Measurements from ENCODE around the gene CFAP210. TPM values are rescaled to one million over a fixed set of nuclear protein-coding genes. Genes with fewer than 3 reads are reported as not detected.
"Not testable (repeated sequence)": the region's sequence is repeated elsewhere in the genome, so short reads cannot be mapped to it uniquely, and the experiment has no call there.

The CFAP210 gene
- total and polyA plus RNA-seq, 7 donors = 0.03 to 0.04 TPM; not detected in 5

DNA sequence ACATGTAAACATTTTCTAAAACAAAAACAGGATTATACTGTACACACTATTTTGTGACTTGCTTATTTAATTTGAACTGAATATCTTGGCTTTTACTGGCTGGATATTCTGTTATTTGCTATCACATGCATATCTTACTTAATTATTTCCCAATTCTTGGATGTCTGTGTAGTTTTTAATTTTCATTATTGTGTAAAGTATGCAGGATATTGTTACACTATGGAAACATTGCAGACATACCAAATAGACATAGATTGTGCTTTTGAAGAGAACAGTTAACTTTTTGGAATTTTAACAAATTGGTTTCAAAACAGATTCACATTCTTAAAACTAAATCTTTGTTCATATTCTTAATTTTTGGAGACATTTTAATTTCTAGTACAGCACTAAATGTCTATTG, 2.2 kb upstream of the CFAP210 start:
- Histone ChIP-seq H3K36me3 (ENCODE audit: insufficient read depth in 1 of 2, low read depth in 1 of 2) (peaks cover 0 to 26% of the 10 kb centered on the region in 2 donors), H3K27me3 (ENCODE audit: insufficient read depth in 3 of 3, low read length in 2 of 3) (no peaks in the 10 kb centered on the region), H3K27ac (no peak overlapping the region), H3K4me1 (peaks cover 5% of the 10 kb centered on the region), H3K9me3 (no peaks in the 10 kb centered on the region), H3K4me3 (no peak overlapping the region)
- DNase-seq (no peak), ATAC-seq (no peak)
- intact Hi-C loops (cut with DNase I) = loop anchor here in 1 of 2 donors (10.0 kb wide), 1 partner anchor 112 kb away; the partner anchor contains the start of gene PPIG
- TF ChIP-seq, protein P1, sequence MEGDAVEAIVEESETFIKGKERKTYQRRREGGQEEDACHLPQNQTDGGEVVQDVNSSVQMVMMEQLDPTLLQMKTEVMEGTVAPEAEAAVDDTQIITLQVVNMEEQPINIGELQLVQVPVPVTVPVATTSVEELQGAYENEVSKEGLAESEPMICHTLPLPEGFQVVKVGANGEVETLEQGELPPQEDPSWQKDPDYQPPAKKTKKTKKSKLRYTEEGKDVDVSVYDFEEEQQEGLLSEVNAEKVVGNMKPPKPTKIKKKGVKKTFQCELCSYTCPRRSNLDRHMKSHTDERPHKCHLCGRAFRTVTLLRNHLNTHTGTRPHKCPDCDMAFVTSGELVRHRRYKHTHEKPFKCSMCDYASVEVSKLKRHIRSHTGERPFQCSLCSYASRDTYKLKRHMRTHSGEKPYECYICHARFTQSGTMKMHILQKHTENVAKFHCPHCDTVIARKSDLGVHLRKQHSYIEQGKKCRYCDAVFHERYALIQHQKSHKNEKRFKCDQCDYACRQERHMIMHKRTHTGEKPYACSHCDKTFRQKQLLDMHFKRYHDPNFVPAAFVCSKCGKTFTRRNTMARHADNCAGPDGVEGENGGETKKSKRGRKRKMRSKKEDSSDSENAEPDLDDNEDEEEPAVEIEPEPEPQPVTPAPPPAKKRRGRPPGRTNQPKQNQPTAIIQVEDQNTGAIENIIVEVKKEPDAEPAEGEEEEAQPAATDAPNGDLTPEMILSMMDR (IDR thresholded peaks at IDR 0.05) = no peak

DNA sequence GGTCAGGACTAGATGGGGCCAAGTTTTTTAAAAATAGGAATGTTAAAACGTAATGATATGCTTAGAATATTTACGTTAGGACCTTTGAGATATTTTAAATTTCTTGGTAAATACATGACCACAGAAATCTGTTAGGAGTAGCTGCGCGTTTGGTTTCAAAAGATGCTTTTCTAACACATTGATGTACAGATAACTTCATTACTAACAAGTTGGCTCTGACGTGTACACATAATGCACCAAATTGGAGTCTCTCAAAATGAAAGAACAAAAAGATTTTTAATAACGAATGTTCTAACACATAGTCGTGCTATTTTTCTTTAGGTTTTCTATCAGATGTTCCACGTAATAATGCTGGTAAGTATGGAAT, 672 bp upstream of the CFAP210 start:
- no peaks in the 10 kb centered on the region for H3K27me3 ChIP-seq (ENCODE audit: insufficient read depth in 3 of 3, low read length in 2 of 3)
- no peak for ATAC-seq
- TF ChIP-seq, protein P1 (IDR thresholded peaks at IDR 0.05) = no peak
- peaks cover 5% of the 10 kb centered on the region for H3K4me1 ChIP-seq
- no peak for DNase-seq
- peak overlapping the region; percentile 74 for H3K4me3 ChIP-seq
- peak overlapping the region; percentile 81 for H3K27ac ChIP-seq
- no peaks in the 10 kb centered on the region for H3K9me3 ChIP-seq
- peaks cover 0 to 16% of the 10 kb centered on the region in 2 donors for H3K36me3 ChIP-seq (ENCODE audit: insufficient read depth in 1 of 2, low read depth in 1 of 2)
- 28 to 35% (median 33%) methylated on average over 8 of the region's 8 CpGs for WGBS, 3 donors
- intact Hi-C loops (cut with DNase I) = loop anchor here (5.0 to 10.0 kb wide), 2 partner anchors 37 to 110 kb away; partner anchors contain the start of genes KLHL23 (in 1 of the 2) and PPIG (in 1 of the 2)

GRCh38 chr2:169693360-169693759, 845 bp downstream of the CFAP210 start:
- Histone ChIP-seq H3K4me3 (peak overlapping the region; percentile 74), H3K27me3 (ENCODE audit: insufficient read depth in 3 of 3, low read length in 2 of 3) (no peaks in the 10 kb centered on the region), H3K36me3 (ENCODE audit: insufficient read depth in 1 of 2, low read depth in 1 of 2) (peaks cover 0 to 7% of the 10 kb centered on the region in 2 donors), H3K9me3 (no peaks in the 10 kb centered on the region), H3K27ac (no peak overlapping the region), H3K4me1 (peaks cover 5% of the 10 kb centered on the region)
- 10 to 14% (median 12%) methylated on average over 4 of the region's 4 CpGs for WGBS, 3 donors
- TF ChIP-seq, protein P1 (IDR thresholded peaks at IDR 0.05) = no peak
- DNase-seq (no peak), ATAC-seq (no peak)
- intact Hi-C loops (cut with DNase I) = loop anchor here (5.0 to 10.0 kb wide), 2 partner anchors 39 to 109 kb away; partner anchors contain the start of genes KLHL23 (in 1 of the 2) and PPIG (in 1 of the 2)

DNA sequence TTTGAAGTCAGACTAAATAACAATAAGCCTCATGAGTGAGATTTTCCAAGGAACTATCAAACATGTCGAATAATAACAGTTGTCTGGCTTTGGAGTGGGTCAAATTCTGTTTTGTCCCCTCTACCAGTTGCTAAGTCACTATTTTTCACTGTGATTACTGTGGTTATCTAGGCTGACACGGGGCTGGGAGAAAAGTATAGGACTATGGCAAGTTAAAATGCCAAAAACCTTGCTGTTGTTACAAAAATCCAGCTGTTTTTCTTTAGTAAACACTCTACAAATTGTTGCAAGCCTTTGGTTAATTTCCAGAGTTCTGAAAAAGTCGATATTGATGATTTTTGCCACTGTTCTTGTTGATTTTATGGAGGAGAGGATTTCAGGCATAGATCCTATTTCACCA, 1.5 kb downstream of the CFAP210 start:
- no peak for ATAC-seq
- Histone ChIP-seq H3K4me3 (no peak overlapping the region), H3K36me3 (ENCODE audit: insufficient read depth in 1 of 2, low read depth in 1 of 2) (peaks cover 0 to under 1% of the 10 kb centered on the region in 2 donors), H3K9me3 (no peaks in the 10 kb centered on the region), H3K27me3 (ENCODE audit: insufficient read depth in 3 of 3, low read length in 2 of 3) (no peaks in the 10 kb centered on the region), H3K27ac (no peak overlapping the region), H3K4me1 (peaks cover 5% of the 10 kb centered on the region)
- intact Hi-C loops (cut with DNase I) = loop anchor here (5.0 to 10.0 kb wide), 2 partner anchors 40 to 108 kb away; partner anchors contain the start of genes KLHL23 (in 1 of the 2) and PPIG (in 1 of the 2)
- WGBS, 3 donors = 54 to 56% (median 55%) methylated on average over 3 of the region's 3 CpGs
- DNase-seq = no peak
- TF ChIP-seq, protein P1 (IDR thresholded peaks at IDR 0.05) = no peak

- Histone ChIP-seq H3K27me3 (ENCODE audit: insufficient read depth in 3 of 3, low read length in 2 of 3) (no peaks in the 10 kb centered on the region), H3K9me3 (no peaks in the 10 kb centered on the region), H3K4me1 (peaks cover 5% of the 10 kb centered on the region), H3K36me3 (ENCODE audit: insufficient read depth in 1 of 2, low read depth in 1 of 2) (no peaks in the 10 kb centered on the region), H3K4me3 (no peak overlapping the region), H3K27ac (no peak overlapping the region)
- ATAC-seq = no peak
- DNase-seq = no peak
- WGBS, 3 donors = 74 to 86% (median 81%) methylated on average over 1 of the region's 1 CpG
- intact Hi-C loops (cut with DNase I) = loop anchor here (5.0 to 10.0 kb wide), 2 partner anchors 41 to 106 kb away; partner anchors contain the start of genes KLHL23 (in 1 of the 2) and PPIG (in 1 of the 2)
- TF ChIP-seq, protein P1 (IDR thresholded peaks at IDR 0.05) = no peak
Observed at GRCh38 chr2:169690958-169691357, 3.2 kb downstream of the CFAP210 start.

DNA sequence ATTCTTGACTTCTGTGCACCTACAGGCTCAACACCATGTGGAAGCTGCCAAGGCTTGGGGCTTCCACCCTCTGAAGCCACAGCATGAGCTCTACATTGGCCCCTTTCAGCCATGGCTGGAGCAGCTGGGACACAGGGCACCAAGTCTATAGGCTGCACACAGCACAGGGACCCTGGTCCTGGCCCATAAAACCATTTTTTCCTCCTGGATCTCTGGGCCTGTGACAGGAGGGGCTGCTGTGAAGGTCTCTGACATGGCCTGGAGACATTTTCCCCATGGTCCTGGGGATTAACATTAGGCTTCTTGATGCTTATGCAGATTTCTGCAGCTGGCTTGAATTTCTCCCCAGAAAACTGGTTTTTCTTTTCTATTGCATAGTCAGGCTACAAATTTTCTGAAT, 6.3 kb downstream of the CFAP210 start:
- H3K27ac ChIP-seq; H3K9me3 ChIP-seq; H3K27me3 ChIP-seq (ENCODE audit: insufficient read depth in 3 of 3, low read length in 2 of 3); H3K36me3 ChIP-seq (ENCODE audit: insufficient read depth in 1 of 2, low read depth in 1 of 2); H3K4me3 ChIP-seq; H3K4me1 ChIP-seq; ATAC-seq; DNase-seq; intact Hi-C loops (cut with DNase I): not testable (repeated sequence)

- H3K27me3 ChIP-seq (ENCODE audit: insufficient read depth in 3 of 3, low read length in 2 of 3); H3K36me3 ChIP-seq (ENCODE audit: insufficient read depth in 1 of 2, low read depth in 1 of 2); H3K27ac ChIP-seq; H3K4me1 ChIP-seq; H3K9me3 ChIP-seq; ATAC-seq; intact Hi-C loops (cut with DNase I); H3K4me3 ChIP-seq; DNase-seq: not testable (repeated sequence)
- 78 to 87% (median 79%) methylated on average over 4 of the region's 4 CpGs for WGBS, 3 donors
Observed at GRCh38 chr2:169686825-169687224, 7.4 kb downstream of the CFAP210 start.

Measured in psoas muscle (tissue), 8 donors.